Activated CD8-positive, alpha-beta memory T cell treated with anti-CD3 and anti-CD28 coated beads for 1 hour (primary cell): ENCODE data around the gene ARG2.
A peak's percentile ranks its signal among the peaks of the same experiment; 100 is the strongest.
"Not testable (repeated sequence)": the region's sequence is repeated elsewhere in the genome, so short reads cannot be mapped to it uniquely, and the experiment has no call there.

Experiments used
- DNase-seq, 2 donors: peaks; one replicate each; pipeline ENCODE4 v3.0.0-alpha.2; 2020; ENCODE audit warnings: low read depth in 1 of 2; ENCODE audit errors: extremely low read depth in 1 of 2

ARG2 gene

GRCh38 chr14:67584978-67585377 lies 34.7 kb upstream of the ARG2 start:
- DNase-seq, result no peak

GRCh38 chr14:67586369-67586768 lies 33.4 kb upstream of the ARG2 start:
- no peak for DNase-seq

GRCh38 chr14:67589204-67589770 lies 30.4 kb upstream of the ARG2 start:
- no peak for DNase-seq

- DNase-seq, result not testable (repeated sequence)
Measured at GRCh38 chr14:67593650-67594049, 26.1 kb upstream of the ARG2 start.

GRCh38 chr14:67595392-67595791 lies 24.3 kb upstream of the ARG2 start:
- no peak for DNase-seq

- peak; percentile 82 to 91 for DNase-seq
Measured at GRCh38 chr14:67599698-67600561, 19.8 kb upstream of the ARG2 start, which contains the start of gene PIGH. Gene PIGH, minus strand, starts transcription at chr14:67600268. Its CDS starts 65 bp downstream, at chr14:67600203.

GRCh38 chr14:67600562-67600974 lies 19.2 kb upstream of the ARG2 start:
- DNase-seq, result not testable (repeated sequence)

- DNase-seq, result no peak
Measured at GRCh38 chr14:67602076-67602475, 17.6 kb upstream of the ARG2 start.

GRCh38 chr14:67602995-67603545 lies 16.6 kb upstream of the ARG2 start:
- DNase-seq, result no peak

GRCh38 chr14:67607646-67608045 lies 12.1 kb upstream of the ARG2 start:
- DNase-seq, result no peak

GRCh38 chr14:67609642-67610310 lies 9.9 kb upstream of the ARG2 start:
- DNase-seq, result no peak

- no peak for DNase-seq
Measured at GRCh38 chr14:67610491-67610890, 9.2 kb upstream of the ARG2 start.

- no peak for DNase-seq
Measured at GRCh38 chr14:67618617-67619063, 1.1 kb upstream of the ARG2 start.

- no peak for DNase-seq
Measured at GRCh38 chr14:67620217-67620785, 581 bp downstream of the ARG2 start.

- no peak for DNase-seq
Measured at GRCh38 chr14:67622675-67623074, 3.0 kb downstream of the ARG2 start.

- no peak for DNase-seq
Measured at GRCh38 chr14:67623114-67623513, 3.4 kb downstream of the ARG2 start.

GRCh38 chr14:67626131-67626530 lies 6.4 kb downstream of the ARG2 start:
- not testable (repeated sequence) for DNase-seq

- DNase-seq, result no peak
Measured at GRCh38 chr14:67627519-67627918, 7.8 kb downstream of the ARG2 start.

- no peak for DNase-seq
Measured at GRCh38 chr14:67630186-67630585, 10.5 kb downstream of the ARG2 start.

GRCh38 chr14:67630938-67631337 lies 11.2 kb downstream of the ARG2 start:
- DNase-seq, result no peak
